IMR-90 (cell line): ENCODE data around the gene NRAS. TPM values are rescaled to one million over a fixed set of nuclear protein-coding genes. Genes with fewer than 3 reads are reported as not detected.

Source experiments
- ATAC-seq: fragments of 200-7000 bp; cut with Tn5 transposase; 2 replicates; pipeline ENCODE4 v1.9.1; 2020; ENCODE audit warnings: low read depth, mild to moderate bottlenecking, moderate library complexity
- Bru-seq: library from RNA; stranded (reverse); fragments of 400-500 nt; gene quantifications from one replicate; lab custom pipeline; 2021; lab: Mats Ljungman, UMichigan
- BruChase-seq, 2 experiments: library from RNA; stranded (reverse); fragments of 400-500 nt; gene quantifications; one replicate each; lab custom pipeline; 2021; lab: Mats Ljungman, UMichigan
- BruUV-seq: library from RNA; stranded (reverse); fragments of 400-500 nt; replicated peaks from 2 replicates; lab custom pipeline; 2021; lab: Mats Ljungman, UMichigan
- CTCF ChIA-PET: fragments of 300-600 bp; formaldehyde crosslinking; extraction: SDS; loops from one replicate; lab custom pipeline; 2021; ENCODE audit warnings: antibody characterized with exemption; lab: Yijun Ruan, JAX
- POLR2A ChIA-PET: fragments of 300-600 bp; sonication (Branson Sonifier 250); formaldehyde crosslinking; loops from one replicate; lab custom pipeline; 2022; ENCODE audit warnings: antibody characterized with exemption; ENCODE audit not compliant: unreplicated experiment; lab: Charles Lee
- DNase-seq: peaks from one replicate; pipeline ENCODE4 v3.0.0; 2013
- H2AFZ ChIP-seq: replicated peaks from 2 replicates; pipeline ENCODE3; 2013; ENCODE audit warnings: low read length, mild to moderate bottlenecking; ENCODE audit not compliant: poor library complexity
- H2AK5ac ChIP-seq: 2 replicates; pipeline ENCODE4 v1.6.1; 2013; ENCODE audit warnings: low read depth, low read length, inconsistent platforms
- H2AK9ac ChIP-seq: replicated peaks from 2 replicates; pipeline ENCODE3; 2013; ENCODE audit warnings: mild to moderate bottlenecking, low read depth, low read length, moderate library complexity; ENCODE audit not compliant: poor library complexity
- H2BK120ac ChIP-seq: 2 replicates; pipeline ENCODE4 v1.6.1; 2013; ENCODE audit warnings: low read depth, low read length, inconsistent platforms
- H2BK15ac ChIP-seq: 3 replicates; pipeline ENCODE4 v1.6.1; 2013; ENCODE audit warnings: low read depth, low read length, inconsistent platforms
- H2BK20ac ChIP-seq: 2 replicates; pipeline ENCODE4 v1.6.1; 2013; ENCODE audit warnings: low read depth, mild to moderate bottlenecking, inconsistent platforms, low read length, moderate library complexity
- H2BK5ac ChIP-seq: 2 replicates; pipeline ENCODE4 v1.6.1; 2013; ENCODE audit warnings: mild to moderate bottlenecking, low read depth, low read length, inconsistent platforms; ENCODE audit not compliant: poor library complexity, severe bottlenecking
- H3K14ac ChIP-seq: replicated peaks from 2 replicates; pipeline ENCODE4 v1.6.1; 2013; ENCODE audit warnings: low read depth, low read length, inconsistent platforms
- H3K18ac ChIP-seq: 2 replicates; pipeline ENCODE4 v1.6.1; 2013; ENCODE audit warnings: low read depth, low read length, control low read depth
- H3K23ac ChIP-seq: 2 replicates; pipeline ENCODE4 v1.6.1; 2013; ENCODE audit warnings: low read depth, low read length, inconsistent platforms
- H3K27ac ChIP-seq: 2 replicates; pipeline ENCODE4 v1.5.1; 2013; ENCODE audit warnings: mild to moderate bottlenecking, control low read depth, low read length; ENCODE audit not compliant: insufficient read depth
- H3K27me3 ChIP-seq: 2 replicates; pipeline ENCODE4 v1.6.1; 2013; ENCODE audit warnings: low read length; ENCODE audit not compliant: control insufficient read depth, insufficient read depth
- H3K36me3 ChIP-seq: 2 replicates; pipeline ENCODE4 v1.6.1; 2013; ENCODE audit warnings: low read length, mixed read lengths; ENCODE audit not compliant: control insufficient read depth, insufficient read depth
- H3K4ac ChIP-seq: 2 replicates; pipeline ENCODE4 v1.6.1; 2013; ENCODE audit warnings: low read depth, low read length, inconsistent platforms
- H3K4me1 ChIP-seq: 2 replicates; pipeline ENCODE4 v1.6.1; 2013; ENCODE audit warnings: low read length, mixed read lengths; ENCODE audit not compliant: control insufficient read depth, insufficient read depth
- H3K4me2 ChIP-seq: 2 replicates; pipeline ENCODE4 v1.6.1; 2013; ENCODE audit warnings: low read depth, mild to moderate bottlenecking, control low read depth, low read length, moderate library complexity
- H3K4me3 ChIP-seq: 2 replicates; pipeline ENCODE4 v1.5.1; 2013; ENCODE audit warnings: low read depth, mild to moderate bottlenecking, control low read depth, low read length, moderate library complexity; ENCODE audit not compliant: insufficient read depth
- H3K56ac ChIP-seq: 2 replicates; pipeline ENCODE4 v1.6.1; 2013; ENCODE audit warnings: low read length, inconsistent platforms; ENCODE audit not compliant: insufficient read depth; ENCODE audit errors: extremely low read depth
- H3K79me1 ChIP-seq, 2 experiments: 2 replicates each; pipeline ENCODE4 v1.6.1; 2013; ENCODE audit warnings: low read length in 2 of 2, inconsistent platforms in 1 of 2, low read depth in 1 of 2
- H3K9ac ChIP-seq: 2 replicates; pipeline ENCODE4 v1.6.1; 2013; ENCODE audit warnings: low read depth, low read length, control low read depth
- H3K9me1 ChIP-seq: 2 replicates; pipeline ENCODE4 v1.6.1; 2013; ENCODE audit warnings: low read length, inconsistent platforms; ENCODE audit not compliant: insufficient read depth
- H3K9me3 ChIP-seq: 2 replicates; pipeline ENCODE4 v1.6.1; 2013; ENCODE audit warnings: low read length; ENCODE audit not compliant: control insufficient read depth, insufficient read depth
- H4K20me1 ChIP-seq: 2 replicates; pipeline ENCODE4 v1.6.1; 2013; ENCODE audit warnings: low read length, inconsistent platforms; ENCODE audit not compliant: insufficient read depth
- H4K5ac ChIP-seq: 2 replicates; pipeline ENCODE4 v1.6.1; 2013; ENCODE audit warnings: mild to moderate bottlenecking, low read depth, low read length, control low read depth
- H4K8ac ChIP-seq, 2 experiments: 2 replicates each; pipeline ENCODE4 v1.6.1; 2013; ENCODE audit warnings: low read depth in 2 of 2, low read length in 2 of 2, control low read depth in 1 of 2, inconsistent platforms in 1 of 2
- H4K91ac ChIP-seq: 2 replicates; pipeline ENCODE4 v1.6.1; 2013; ENCODE audit warnings: low read depth, low read length, inconsistent platforms; ENCODE audit not compliant: insufficient read depth
- CEBPB ChIP-seq: IDR thresholded peaks from 2 replicates; pipeline ENCODE4 v1.6.1; 2012; ENCODE audit warnings: low read depth, low read length, improper control_type of control experiment
- CHD1 ChIP-seq: IDR thresholded peaks from 2 replicates; pipeline ENCODE4 v1.6.1; 2012; ENCODE audit warnings: low read depth, low read length, improper control_type of control experiment
- CTCF ChIP-seq: conservative IDR thresholded peaks from 2 replicates; pipeline ENCODE4 v1.5.1; 2012; ENCODE audit warnings: mild to moderate bottlenecking, low read depth, low read length, improper control_type of control experiment
- ELK1 ChIP-seq: fragments of 150-350 bp; IDR thresholded peaks from 2 replicates; pipeline ENCODE4 v1.6.1; 2016; ENCODE audit warnings: low read depth, mild to moderate bottlenecking, low read length, moderate library complexity, borderline replicate concordance
- FOS ChIP-seq: fragments of 150-350 bp; IDR thresholded peaks from 2 replicates; pipeline ENCODE4 v1.6.1; 2016; ENCODE audit warnings: low read depth, low read length
- MAZ ChIP-seq: IDR thresholded peaks from 2 replicates; pipeline ENCODE4 v1.6.1; 2012; ENCODE audit warnings: low read depth, mild to moderate bottlenecking, low read length, improper control_type of control experiment, moderate library complexity, borderline replicate concordance
- MXI1 ChIP-seq: IDR thresholded peaks from 2 replicates; pipeline ENCODE4 v1.6.1; 2012; ENCODE audit warnings: low read depth, mild to moderate bottlenecking, low read length, moderate library complexity, borderline replicate concordance
- POLR2A ChIP-seq: IDR thresholded peaks from 2 replicates; pipeline ENCODE4 v1.6.1; 2012; ENCODE audit warnings: mild to moderate bottlenecking, low read depth, low read length
- RAD21 ChIP-seq: IDR thresholded peaks from 2 replicates; pipeline ENCODE4 v1.6.1; 2012; ENCODE audit warnings: low read length, improper control_type of control experiment
- RCOR1 ChIP-seq: IDR thresholded peaks from 2 replicates; pipeline ENCODE4 v1.6.1; 2012; ENCODE audit warnings: mild to moderate bottlenecking, low read length, improper control_type of control experiment; ENCODE audit not compliant: insufficient replicate concordance
- RFX5 ChIP-seq: IDR thresholded peaks from 2 replicates; pipeline ENCODE4 v1.8.0; 2012; ENCODE audit warnings: low read depth, mild to moderate bottlenecking, low read length, moderate library complexity
- SMC3 ChIP-seq: fragments of 150-350 bp; IDR thresholded peaks from 2 replicates; pipeline ENCODE4 v1.6.1; 2016; ENCODE audit warnings: low read depth, mild to moderate bottlenecking, antibody characterized with exemption, low read length, moderate library complexity
- WGBS, 2 experiments: methylation state at CpG; one replicate each; pipeline versions ENCODE4 v1.1.5 to v1.1.7; 2013; ENCODE audit warnings: missing lambda C conversion rate in 2 of 2; ENCODE audit not compliant: insufficient read length in 1 of 2; ENCODE audit errors: extremely low coverage in 2 of 2; 5-methylcytosine and 5-hydroxymethylcytosine counted together
- dilution Hi-C: fragments of 300-500 bp; cut with HindIII; formaldehyde crosslinking; loops from one replicate; pipeline ENCODE4 v1.14.3; 2018; ENCODE audit warnings: low sequenced_read_pairs; ENCODE audit not compliant: unreplicated experiment
- in situ Hi-C: fragments of 300-500 bp; cut with MboI; formaldehyde crosslinking; loops from 3 replicates; pipeline ENCODE4 v1.14.3; 2019; ENCODE audit warnings: low sequenced_read_pairs, inconsistent platforms, mixed read lengths
- intact Hi-C: fragments of 100-400 bp; cut with micrococcal nuclease; formaldehyde crosslinking; loops from 2 replicates; pipeline ENCODE4 v1.10.0; 2022
- long read RNA-seq: library from polyadenylated mRNA; unstranded; transcript quantifications from one replicate; pipeline ENCODE4 v2.0.0, GENCODE V29; 2021; ENCODE audit not compliant: unreplicated experiment
- polyA plus RNA-seq, 3 experiments: library from polyadenylated mRNA; depleted of rRNA; stranded (reverse); fragments of >200 nt; gene quantifications; 2 replicates each; pipeline ENCODE4 v1.2.3, GENCODE V29; 2012; ENCODE audit warnings: low replicate concordance in 1 of 3
- total RNA-seq: library from RNA; depleted of rRNA; stranded (reverse); fragments of >200 nt; gene quantifications from 2 replicates; pipeline ENCODE4 v1.2.3, GENCODE V29; 2012; rRNA removed

NRAS gene
- total RNA-seq (85.9 and 110 TPM in 2 replicates), polyA plus RNA-seq (2012; rRNA removed) (22.3 and 27.4 TPM in 2 replicates), Bru-seq, nascent RNA (percentile 94 among the genes with signal in this experiment), BruChase-seq, experiment 1, labeled RNA remaining after a 6-hour chase (percentile 95 among the genes with signal in this experiment), BruChase-seq, experiment 2, labeled RNA remaining after a 2-hour chase (percentile 98 among the genes with signal in this experiment)
- polyA plus RNA-seq (2012; cell fraction: cytosol; rRNA removed) = 4.5 and 7.2 TPM in 2 replicates
- 1.6 and 13.8 TPM in 2 replicates for polyA plus RNA-seq (2012; cell fraction: nucleus; rRNA removed; ENCODE audit: low replicate concordance)
- long read RNA-seq, full-length matches to known transcripts = 19 of 34 reads
- long read RNA-seq, partial matches to known transcripts = 0 of 34 reads
- long read RNA-seq, other reads (novel, unspliced or antisense) = 15 of 34 reads

- in situ Hi-C loops (loop anchor here (25.0 kb wide), 1 partner anchor 754 kb away; no protein-coding TSS in a partner anchor), dilution Hi-C loops (no loop called here), intact Hi-C loops (loop anchor here (1.0 to 5.0 kb wide), 3 partner anchors 42 to 738 kb away; partner anchors contain the start of genes BCAS2 and OLFML3)
- Histone ChIP-seq H3K4me2 (peak within 1 kb of the TSS; percentile 96), H2AK5ac (peak within 1 kb of the TSS; percentile 97), H3K4me3 (peak within 1 kb of the TSS; percentile 86), H3K23ac (peak within 1 kb of the TSS; percentile 97), H4K5ac (peak within 1 kb of the TSS; percentile 99), H3K9ac (peak within 1 kb of the TSS; percentile 99), H2AK9ac (peak within 1 kb of the TSS; percentile 96), H4K91ac (peak within 1 kb of the TSS; percentile 99), H2BK15ac (peak within 1 kb of the TSS; percentile 57; the same call in 1 of the 3 replicates), H2AFZ (peak within 1 kb of the TSS; percentile 88), H3K9me3 (no peaks in the 10 kb centered on the region), H2BK20ac (peak within 1 kb of the TSS; percentile 23; the same call in 1 of the 2 replicates), H3K14ac (peak within 1 kb of the TSS; percentile 99), H4K8ac (peak within 1 kb of the TSS; percentile 99 to 100), H3K27me3 (no peaks in the 10 kb centered on the region), H3K4ac (peak within 1 kb of the TSS; percentile 98), H3K36me3 (peaks cover 28% of the 10 kb centered on the region), H2BK120ac (peak within 1 kb of the TSS; percentile 58), H3K79me1 (peaks cover 31 to 32% of the 10 kb centered on the region in 2 experiments), H3K27ac (peak within 1 kb of the TSS; percentile 96), H3K4me1 (no peaks in the 10 kb centered on the region), H3K18ac (peak within 1 kb of the TSS; percentile 93), H2BK5ac (peak within 1 kb of the TSS; percentile 94), H4K20me1 (no peaks in the 10 kb centered on the region), H3K9me1 (no peaks in the 10 kb centered on the region), H3K56ac (peak within 1 kb of the TSS; percentile 100)
- DNase-seq (peak; percentile 91), ATAC-seq (peak; percentile 91)
- ChIA-PET CTCF (interaction anchor here (0.6 to 1.2 kb wide), 2 partner anchors 22 to 48 kb away, joined by 3 to 7 read pairs; no protein-coding TSS in a partner anchor), POLR2A (interaction anchor here (0.5 to 1.5 kb wide), 2 partner anchors 9 to 40 kb away, joined by 3 read pairs; no protein-coding TSS in a partner anchor)
- no TSS peak for BruUV-seq
- WGBS, 2 experiments = 0% methylated on average over 11 of the region's 38 CpGs; no CpG with 5 or more reads in 1 of the 2 experiments
- TF ChIP-seq MAZ (peak; percentile 99), ELK1 (peak; percentile 81; the same call in 1 of the 2 replicates), RCOR1 (no peak), FOS (no peak), RFX5 (no peak), SMC3 (no peak), POLR2A (peak; percentile 74), CHD1 (no peak; the same call in none of the 2 replicates), RAD21 (no peak), CEBPB (no peak), MXI1 (peak; percentile 100), CTCF (no peak)
Measured at GRCh38 chr1:114716304-114717170, at the start of gene NRAS. NRAS (minus strand) TSS chr1:114716771; CDS start chr1:114716160, 611 bp downstream.
